ENCODE data around the gene P2RY12.

DNA sequence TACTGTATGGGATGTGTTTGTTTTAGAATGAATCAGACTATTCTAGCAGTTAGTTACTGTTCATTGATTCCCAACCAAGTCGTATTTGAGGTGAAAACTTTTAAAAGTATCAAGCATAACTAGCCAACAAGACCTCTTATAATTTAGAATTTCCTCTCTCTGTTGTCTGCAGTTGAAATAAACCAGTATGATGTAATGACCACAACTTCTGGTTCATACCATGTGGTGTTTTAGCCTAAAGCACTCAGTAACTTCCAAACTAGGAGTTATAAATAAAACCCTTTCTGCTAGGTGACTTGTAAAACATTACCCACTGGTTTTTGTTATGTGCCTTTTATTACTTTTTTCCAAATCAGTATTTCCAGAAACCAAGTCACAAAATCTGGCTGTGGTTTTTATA is 19.8 kb upstream of the P2RY12 start:
- TF ChIP-seq CTCF (conservative IDR thresholded peaks at IDR 0.05; ENCODE audit: low read depth, low read length), result no peak
- TF ChIP-seq EZH2phosphoT487 (IDR thresholded peaks at IDR 0.05; ENCODE audit: borderline replicate concordance, low read length), result no peak
- no peak for TF ChIP-seq EZH2 (IDR thresholded peaks at IDR 0.05; ENCODE audit: low read length, unreplicated experiment)
